Measurements from ENCODE around the gene HK1. TPM values are rescaled to one million over a fixed set of nuclear protein-coding genes. Genes with fewer than 3 reads are reported as not detected.
A peak's percentile ranks its signal among the peaks of the same experiment; 100 is the strongest.
"Not testable (repeated sequence)": the region's sequence is repeated elsewhere in the genome, so short reads cannot be mapped to it uniquely, and the experiment has no call there.

Gene HK1
- total RNA-seq: 109 TPM
- long read RNA-seq, transcript HK1-202 (18 exons, 3,605 nt): major isoform, 269 of 418 reads
- long read RNA-seq, partial matches to known transcripts: 116 of 418 reads
- long read RNA-seq, other reads (novel, unspliced or antisense): 33 of 418 reads

GRCh38 chr10:69278446-69278963 lies at the start of gene HK1:
Gene HK1, plus strand, starts transcription at chr10:69278496.
- DNase-seq (ENCODE audit: low spot score): no peak

GRCh38 chr10:69229616-69229916 lies 48.7 kb upstream of the HK1 start:
- no peak for DNase-seq (ENCODE audit: low spot score)

GRCh38 chr10:69230128-69230527 lies 48.2 kb upstream of the HK1 start:
- DNase-seq (ENCODE audit: low spot score): no peak

GRCh38 chr10:69232252-69232651 lies 46.0 kb upstream of the HK1 start:
- no peak for DNase-seq (ENCODE audit: low spot score)

GRCh38 chr10:69232736-69233480 lies 45.4 kb upstream of the HK1 start:
- DNase-seq (ENCODE audit: low spot score): no peak

- no peak for DNase-seq (ENCODE audit: low spot score)
Measured at GRCh38 chr10:69234447-69234846, 43.8 kb upstream of the HK1 start.

GRCh38 chr10:69237528-69238159 lies 40.7 kb upstream of the HK1 start:
- peak; percentile 95 for DNase-seq (ENCODE audit: low spot score)

GRCh38 chr10:69239136-69239535 lies 39.2 kb upstream of the HK1 start:
- DNase-seq (ENCODE audit: low spot score): no peak

GRCh38 chr10:69239816-69240434 lies 38.4 kb upstream of the HK1 start:
- no peak for DNase-seq (ENCODE audit: low spot score)

GRCh38 chr10:69240455-69240854 lies 37.8 kb upstream of the HK1 start:
- DNase-seq (ENCODE audit: low spot score): no peak

GRCh38 chr10:69241575-69241974 lies 36.7 kb upstream of the HK1 start:
- DNase-seq (ENCODE audit: low spot score): no peak

- DNase-seq (ENCODE audit: low spot score): no peak
Measured at GRCh38 chr10:69242040-69242851, 36.0 kb upstream of the HK1 start.

GRCh38 chr10:69242852-69243212 lies 35.5 kb upstream of the HK1 start:
- no peak for DNase-seq (ENCODE audit: low spot score)

- DNase-seq (ENCODE audit: low spot score): no peak
Measured at GRCh38 chr10:69243817-69244216, 34.5 kb upstream of the HK1 start.

GRCh38 chr10:69246036-69246435 lies 32.3 kb upstream of the HK1 start:
- DNase-seq (ENCODE audit: low spot score): no peak

- DNase-seq (ENCODE audit: low spot score): no peak
Measured at GRCh38 chr10:69246581-69247312, 31.5 kb upstream of the HK1 start.

- DNase-seq (ENCODE audit: low spot score): no peak
Measured at GRCh38 chr10:69247313-69247710, 31.0 kb upstream of the HK1 start.

GRCh38 chr10:69248117-69248730 lies 30.1 kb upstream of the HK1 start:
- no peak for DNase-seq (ENCODE audit: low spot score)

- peak; percentile 59 for DNase-seq (ENCODE audit: low spot score)
Measured at GRCh38 chr10:69250041-69250440, 28.3 kb upstream of the HK1 start.

- DNase-seq (ENCODE audit: low spot score): not testable (repeated sequence)
Measured at GRCh38 chr10:69251417-69251816, 26.9 kb upstream of the HK1 start.

All from mesenteric fat pad (tissue), 1 donor.